Right lobe of liver (tissue), 6 donors: ENCODE results near the gene SARS2. TPM values are rescaled to one million over a fixed set of nuclear protein-coding genes. Genes with fewer than 3 reads are reported as not detected.

Experiments used
- ATAC-seq, 4 donors: fragments of 200-7000 bp; cut with Tn5 transposase; one replicate each; pipeline ENCODE4 v1.9.1; 2020; ENCODE audit warnings: mild to moderate bottlenecking in 4 of 4, moderate library complexity in 4 of 4
- DNase-seq, 3 donors: peaks; one replicate each; pipeline ENCODE4 v3.0.0-alpha.2; 2020
- H3K27ac ChIP-seq, 3 donors: fragments of 200-600 bp; one replicate each; pipeline ENCODE4 v1.8.0; 2022
- H3K27me3 ChIP-seq, 2 donors: fragments of 200-600 bp; one replicate each; pipeline ENCODE4 v1.8.0; 2022
- H3K36me3 ChIP-seq, 4 donors: fragments of 200-600 bp; sonication (generic) in 1 of 4; one replicate each; pipeline versions ENCODE4 v1.5.1 to v1.8.0; 2017 to 2022; ENCODE audit warnings: control low read depth in 1 of 4
- H3K4me1 ChIP-seq, 4 donors: fragments of 200-600 bp; sonication (generic) in 1 of 4; one replicate each; pipeline versions ENCODE4 v1.5.1 to v1.8.0; 2017 to 2022; ENCODE audit warnings: control low read depth in 1 of 4
- H3K4me3 ChIP-seq, 3 donors: fragments of 200-600 bp; one replicate each; pipeline ENCODE4 v1.8.0; 2022
- H3K9me3 ChIP-seq, 4 donors: fragments of 200-600 bp; sonication (generic) in 1 of 4; one replicate each; pipeline versions ENCODE4 v1.5.1 to v1.8.0; 2017 to 2022; ENCODE audit warnings: control low read depth in 1 of 4
- CTCF ChIP-seq, 4 donors: fragments of 200-600 bp in 3 of 4; fragments of 450-650 bp in 1 of 4; IDR thresholded peaks; one replicate each; pipeline versions ENCODE4 v1.5.1 to v1.8.0; 2016 to 2022; ENCODE audit warnings: antibody characterized with exemption in 4 of 4, mild to moderate bottlenecking in 2 of 4
- POLR2A ChIP-seq: fragments of 450-650 bp; IDR thresholded peaks from one replicate; pipeline ENCODE4 v1.6.1; 2017; ENCODE audit warnings: antibody characterized with exemption, mild to moderate bottlenecking
- WGBS: methylation state at CpG from one replicate; pipeline ENCODE4 v1.1.6; 2018; ENCODE audit warnings: low coverage, low lambda C conversion rate; ENCODE audit not compliant: insufficient coverage; ENCODE audit errors: missing lambda C conversion rate; 5-methylcytosine and 5-hydroxymethylcytosine counted together
- intact Hi-C, 2 donors: fragments of 100-400 bp; cut with DNase I; formaldehyde crosslinking; loops; one replicate each; pipeline versions ENCODE4 v1.11.2 to v1.14.1; 2022
- total RNA-seq, 6 experiments: library from RNA; depleted of rRNA in 2 of 6; stranded (reverse); fragments of >200 nt in 2 of 6; fragmentation: NEBNext Ultra II Directional in 3 of 6; extraction: Animal tissue kit (Norgen Biotek cat#: 25700) in 3 of 6; gene quantifications; one replicate each; pipeline versions ENCODE4 v1.1.0 to v1.2.4, GENCODE V29; 2016 to 2023
- donor health status: DM: no; HTN: yes; CAD: no.
- donor health status: DM: no; HTN: no; CAD: no.
- donor health status: DM: no; HTN: no; CAD: no.
- donor health status: DM: no; HTN: yes; CAD: no.
- donor health status: DM: no; HTN: yes; CAD: no.

Gene SARS2
- total RNA-seq, 6 experiments from 2014 or later: 10.6 to 26.5 (median 18.7) TPM

GRCh38 chr19:38899447-38900201, 30.9 kb downstream of the SARS2 start, which contains the start of the genes NFKBIB and SIRT2:
NFKBIB (plus strand) TSS chr19:38899969; CDS start chr19:38900033, 64 bp downstream.
SIRT2 (minus strand) TSS chr19:38899618; CDS start chr19:38899521, 97 bp downstream.
- TF ChIP-seq POLR2A (peak; percentile 76), CTCF (IDR thresholded peaks at IDR 0.05) (no peak)
- DNase-seq (peak; percentile 99 to 100 (median 100)), ATAC-seq (peak; percentile 91 to 96 (median 93))
- Histone ChIP-seq H3K36me3 (no peaks in the 10 kb centered on the region), H3K27ac (peak within 1 kb of the TSS; percentile 86 to 98 (median 90)), H3K4me1 (peaks cover 0 to 27% (median 10%) of the 10 kb centered on the region in 4 donors), H3K27me3 (no peaks in the 10 kb centered on the region), H3K9me3 (no peaks in the 10 kb centered on the region), H3K4me3 (peak within 1 kb of the TSS; percentile 80 to 91 (median 87))
- intact Hi-C loops: no loop called here
- WGBS: 0% methylated on average over 11 of the region's 64 CpGs

GRCh38 chr19:38898788-38899446, 31.6 kb downstream of the SARS2 start:
- Histone ChIP-seq H3K9me3 (no peaks in the 10 kb centered on the region), H3K4me3 (peak overlapping the region; percentile 80 to 91 (median 87)), H3K4me1 (peaks cover 0 to 20% (median 7%) of the 10 kb centered on the region in 4 donors), H3K36me3 (no peaks in the 10 kb centered on the region), H3K27me3 (no peaks in the 10 kb centered on the region), H3K27ac (peak overlapping the region; percentile 70 to 98 (median 85))
- TF ChIP-seq POLR2A: no peak
- TF ChIP-seq CTCF (IDR thresholded peaks at IDR 0.05): no peak
- WGBS: 5% methylated on average over 18 of the region's 25 CpGs
- DNase-seq: no peak
- intact Hi-C loops: no loop called here
- peak in 3 of 4 donors; percentile 0 to 3 (median 1) for ATAC-seq

GRCh38 chr19:38894968-38895367, 35.6 kb downstream of the SARS2 start:
- TF ChIP-seq POLR2A: no peak
- TF ChIP-seq CTCF (IDR thresholded peaks at IDR 0.05): no peak
- no peaks in the 10 kb centered on the region for H3K9me3 ChIP-seq
- ATAC-seq: no peak
- intact Hi-C loops: no loop called here
- H3K27ac ChIP-seq: no peak overlapping the region
- H3K4me3 ChIP-seq: no peak overlapping the region
- peaks cover 0 to 7% (median 0%) of the 10 kb centered on the region in 4 donors for H3K4me1 ChIP-seq
- 65% methylated on average over 9 of the region's 9 CpGs for WGBS
- no peaks in the 10 kb centered on the region for H3K27me3 ChIP-seq
- DNase-seq: no peak
- no peaks in the 10 kb centered on the region for H3K36me3 ChIP-seq

- ATAC-seq: peak; percentile 29 to 64 (median 52)
- intact Hi-C loops: no loop called here
- 93% methylated on average over 3 of the region's 14 CpGs for WGBS
- H3K4me1 ChIP-seq: peaks cover 0 to 3% (median 0%) of the 10 kb centered on the region in 4 donors
- peak overlapping the region in 1 of 3 donors; percentile 28 for H3K27ac ChIP-seq
- no peak overlapping the region for H3K4me3 ChIP-seq
- no peak for DNase-seq
- TF ChIP-seq POLR2A: no peak
- TF ChIP-seq CTCF (IDR thresholded peaks at IDR 0.05): no peak
- no peaks in the 10 kb centered on the region for H3K9me3 ChIP-seq
- H3K27me3 ChIP-seq: no peaks in the 10 kb centered on the region
- H3K36me3 ChIP-seq: peaks cover 0 to 14% (median 0%) of the 10 kb centered on the region in 4 donors
These were observed 37.2 kb downstream of the SARS2 start for GRCh38 chr19:38893341-38893771.
